OCI-LY7 (cell line): ENCODE data around the gene AKAP13. TPM values are rescaled to one million over a fixed set of nuclear protein-coding genes. Genes with fewer than 3 reads are reported as not detected.

Experiments used
- BruUV-seq: library from RNA; stranded (reverse); fragments of 400-500 nt; replicated peaks from 2 replicates; lab custom pipeline; 2021; lab: Mats Ljungman, UMichigan
- CTCF ChIA-PET: fragments of 300-600 bp; sonication (Branson Sonifier 250); formaldehyde crosslinking; loops from one replicate; lab custom pipeline; 2022; ENCODE audit warnings: antibody characterized with exemption; ENCODE audit not compliant: unreplicated experiment; lab: Charles Lee
- POLR2A ChIA-PET: fragments of 300-600 bp; sonication (Branson Sonifier 250); formaldehyde crosslinking; loops from one replicate; lab custom pipeline; 2022; ENCODE audit warnings: antibody characterized with exemption; lab: Charles Lee
- DNase-seq: peaks from one replicate; pipeline ENCODE4 v3.0.0-alpha.2; 2015; ENCODE audit warnings: low spot score
- H2AFZ ChIP-seq: fragments of 200-600 bp; sonication (generic), shearing (Covaris generic); 2 replicates; pipeline ENCODE4 v1.6.1; 2014; ENCODE audit warnings: mild to moderate bottlenecking, antibody characterized with exemption, low read length, moderate library complexity
- H3K27ac ChIP-seq: fragments of 200-600 bp; sonication (generic); 2 replicates; pipeline ENCODE4 v1.5.1; 2014; ENCODE audit warnings: mixed run types, low read depth, mild to moderate bottlenecking, moderate library complexity, low read length, inconsistent platforms; ENCODE audit not compliant: poor library complexity, severe bottlenecking
- H3K36me3 ChIP-seq: fragments of 200-600 bp; sonication (generic); 2 replicates; pipeline ENCODE4 v1.6.1; 2014; ENCODE audit warnings: mild to moderate bottlenecking, antibody characterized with exemption, low read length, moderate library complexity, mixed read lengths; ENCODE audit not compliant: insufficient read depth
- H3K4me1 ChIP-seq: fragments of 200-600 bp; sonication (generic); 2 replicates; pipeline ENCODE4 v1.5.1; 2014; ENCODE audit warnings: mild to moderate bottlenecking, low read length; ENCODE audit not compliant: insufficient read depth, poor library complexity, severe bottlenecking
- H3K4me2 ChIP-seq: fragments of 200-600 bp; sonication (generic); 2 replicates; pipeline ENCODE4 v1.6.1; 2014; ENCODE audit warnings: mild to moderate bottlenecking, low read length
- H3K4me3 ChIP-seq: fragments of 200-600 bp; sonication (generic); 2 replicates; pipeline ENCODE4 v1.5.1; 2014; ENCODE audit warnings: mild to moderate bottlenecking, low read depth, low read length; ENCODE audit not compliant: poor library complexity, severe bottlenecking
- H3K79me2 ChIP-seq: fragments of 200-600 bp; sonication (generic); 2 replicates; pipeline ENCODE4 v1.6.1; 2016; ENCODE audit warnings: low read depth, mild to moderate bottlenecking, low read length, moderate library complexity, mixed read lengths; ENCODE audit not compliant: insufficient read depth
- H3K9me2 ChIP-seq: fragments of 200-600 bp; sonication (generic); 2 replicates; pipeline ENCODE4 v1.6.1; 2016; ENCODE audit warnings: mild to moderate bottlenecking, low read length, mixed read lengths; ENCODE audit not compliant: insufficient read depth
- H3K9me3 ChIP-seq: fragments of 200-600 bp; sonication (generic); 2 replicates; pipeline ENCODE4 v1.6.1; 2014; ENCODE audit warnings: mild to moderate bottlenecking, mixed run types, low read length, mixed read lengths
- H4K20me1 ChIP-seq: fragments of 200-600 bp; sonication (generic); 2 replicates; pipeline ENCODE4 v1.6.1; 2014; ENCODE audit warnings: mild to moderate bottlenecking, antibody characterized with exemption, low read length, moderate library complexity, mixed read lengths; ENCODE audit not compliant: insufficient read depth
- EZH2phosphoT487 ChIP-seq: fragments of 200-600 bp; sonication (generic); IDR thresholded peaks from 2 replicates; pipeline ENCODE4 v1.6.1; 2018; ENCODE audit warnings: low read depth, borderline replicate concordance, mild to moderate bottlenecking, mixed run types, antibody characterized with exemption, low read length, moderate library complexity, mixed read lengths
- intact Hi-C: fragments of 100-400 bp; cut with micrococcal nuclease; formaldehyde crosslinking; loops from one replicate; pipeline ENCODE4 v1.10.0; 2022; ENCODE audit not compliant: unreplicated experiment
- total RNA-seq, 2 experiments: library from RNA; depleted of rRNA in 1 of 2; stranded (reverse); fragments of >200 nt in 1 of 2; shearing (Covaris generic) in 1 of 2; gene quantifications; 2 replicates each; pipeline ENCODE4 v1.2.3, GENCODE V29; 2014 to 2022
- TF ChIP-seq, protein P1 (sequence below): fragments of 200-600 bp; sonication (generic); conservative IDR thresholded peaks from 2 replicates; pipeline ENCODE4 v1.5.1; 2014; ENCODE audit warnings: mild to moderate bottlenecking, antibody characterized with exemption, low read length, moderate library complexity, mixed read lengths

Gene AKAP13
- total RNA-seq, 2 experiments from 2014 or later, result 140 to 250 TPM

DNA sequence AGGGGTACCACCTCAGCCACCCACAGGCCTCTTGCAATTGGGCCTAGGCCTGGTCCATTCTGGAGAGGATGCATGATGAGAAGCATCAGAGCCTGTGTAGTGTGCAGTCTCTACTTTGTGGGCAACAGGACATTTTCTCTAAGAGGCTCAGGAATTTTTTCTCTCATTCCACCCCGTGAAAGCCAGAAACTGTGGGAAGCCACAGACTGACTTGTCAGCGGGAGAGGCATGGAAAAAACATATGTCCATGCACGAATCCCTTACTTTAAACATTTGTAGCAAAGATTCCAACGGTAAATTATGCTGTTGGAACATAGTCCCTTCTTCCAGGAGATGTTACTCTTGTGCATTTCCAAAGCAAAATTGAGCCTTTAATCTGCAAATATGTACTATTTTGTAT, 217.8 kb downstream of the AKAP13 start:
- no peak overlapping the region for H3K4me2 ChIP-seq
- CTCF ChIA-PET, result no interaction called here
- POLR2A ChIA-PET, result interaction anchor here (0.9 kb wide), 1 partner anchor 8 kb away, joined by 4 read pairs; no protein-coding TSS in a partner anchor
- intact Hi-C loops, result no loop called here
- no peaks in the 10 kb centered on the region for H3K9me3 ChIP-seq
- H3K36me3 ChIP-seq, result peaks cover 71% of the 10 kb centered on the region
- H2AFZ ChIP-seq, result no peak overlapping the region
- no peak for DNase-seq
- TF ChIP-seq EZH2phosphoT487, result no peak
- TF ChIP-seq, protein P1, sequence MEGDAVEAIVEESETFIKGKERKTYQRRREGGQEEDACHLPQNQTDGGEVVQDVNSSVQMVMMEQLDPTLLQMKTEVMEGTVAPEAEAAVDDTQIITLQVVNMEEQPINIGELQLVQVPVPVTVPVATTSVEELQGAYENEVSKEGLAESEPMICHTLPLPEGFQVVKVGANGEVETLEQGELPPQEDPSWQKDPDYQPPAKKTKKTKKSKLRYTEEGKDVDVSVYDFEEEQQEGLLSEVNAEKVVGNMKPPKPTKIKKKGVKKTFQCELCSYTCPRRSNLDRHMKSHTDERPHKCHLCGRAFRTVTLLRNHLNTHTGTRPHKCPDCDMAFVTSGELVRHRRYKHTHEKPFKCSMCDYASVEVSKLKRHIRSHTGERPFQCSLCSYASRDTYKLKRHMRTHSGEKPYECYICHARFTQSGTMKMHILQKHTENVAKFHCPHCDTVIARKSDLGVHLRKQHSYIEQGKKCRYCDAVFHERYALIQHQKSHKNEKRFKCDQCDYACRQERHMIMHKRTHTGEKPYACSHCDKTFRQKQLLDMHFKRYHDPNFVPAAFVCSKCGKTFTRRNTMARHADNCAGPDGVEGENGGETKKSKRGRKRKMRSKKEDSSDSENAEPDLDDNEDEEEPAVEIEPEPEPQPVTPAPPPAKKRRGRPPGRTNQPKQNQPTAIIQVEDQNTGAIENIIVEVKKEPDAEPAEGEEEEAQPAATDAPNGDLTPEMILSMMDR, result no peak
- H3K9me2 ChIP-seq, result no peaks in the 10 kb centered on the region
- no peaks in the 10 kb centered on the region for H3K4me1 ChIP-seq
- no TSS peak for BruUV-seq
- no peaks in the 10 kb centered on the region; the same call in 1 of the 2 replicates for H3K79me2 ChIP-seq
- no peak overlapping the region for H3K4me3 ChIP-seq
- H3K27ac ChIP-seq, result no peak overlapping the region
- H4K20me1 ChIP-seq, result no peaks in the 10 kb centered on the region; the same call in 1 of the 2 replicates

DNA sequence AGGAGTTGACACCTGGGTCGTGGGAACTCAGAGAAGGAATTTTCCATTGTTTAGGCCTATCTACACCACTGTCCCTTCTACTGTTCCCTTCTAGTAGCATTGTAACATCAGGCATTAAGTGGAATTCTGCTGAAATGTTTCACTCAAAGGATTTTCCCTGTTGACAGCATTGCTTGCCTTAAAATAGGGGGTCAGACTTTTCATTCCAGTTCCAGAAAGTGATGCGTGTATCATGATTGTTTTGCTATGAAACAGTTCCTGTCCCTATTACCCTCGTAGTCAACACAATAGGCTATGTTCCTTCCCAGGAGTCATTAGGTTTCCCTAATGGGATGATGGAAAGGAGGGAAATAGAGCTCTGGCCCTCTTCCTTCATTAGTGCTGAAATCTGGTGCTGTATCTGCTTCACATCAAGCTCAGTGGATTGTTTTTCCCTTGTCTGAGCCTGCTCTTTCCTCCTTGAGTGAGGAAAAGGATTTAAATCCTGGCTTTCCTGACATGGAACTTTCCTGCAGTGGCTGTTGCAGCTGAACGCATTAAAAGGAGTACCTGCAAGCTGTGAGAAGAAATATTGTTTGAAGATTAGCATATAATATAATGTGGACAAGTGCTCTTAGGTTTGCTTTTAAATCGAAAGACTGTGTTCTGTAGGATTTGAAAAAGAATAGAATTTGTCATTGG, 218.5 kb downstream of the AKAP13 start:
- H3K4me1 ChIP-seq, result no peaks in the 10 kb centered on the region
- BruUV-seq, result no TSS peak
- H3K9me2 ChIP-seq, result no peaks in the 10 kb centered on the region
- intact Hi-C loops, result no loop called here
- H3K4me2 ChIP-seq, result no peak overlapping the region
- ChIA-PET CTCF (no interaction called here), POLR2A (interaction anchor here (0.9 kb wide), 1 partner anchor 9 kb away, joined by 4 read pairs; no protein-coding TSS in a partner anchor)
- TF ChIP-seq, protein P1, result no peak
- TF ChIP-seq EZH2phosphoT487, result no peak
- no peak for DNase-seq
- H3K9me3 ChIP-seq, result no peaks in the 10 kb centered on the region
- H3K27ac ChIP-seq, result no peak overlapping the region
- no peaks in the 10 kb centered on the region; the same call in 1 of the 2 replicates for H3K79me2 ChIP-seq
- no peak overlapping the region for H2AFZ ChIP-seq
- H3K36me3 ChIP-seq, result peaks cover 71% of the 10 kb centered on the region
- no peaks in the 10 kb centered on the region; the same call in 1 of the 2 replicates for H4K20me1 ChIP-seq
- no peak overlapping the region for H3K4me3 ChIP-seq

DNA sequence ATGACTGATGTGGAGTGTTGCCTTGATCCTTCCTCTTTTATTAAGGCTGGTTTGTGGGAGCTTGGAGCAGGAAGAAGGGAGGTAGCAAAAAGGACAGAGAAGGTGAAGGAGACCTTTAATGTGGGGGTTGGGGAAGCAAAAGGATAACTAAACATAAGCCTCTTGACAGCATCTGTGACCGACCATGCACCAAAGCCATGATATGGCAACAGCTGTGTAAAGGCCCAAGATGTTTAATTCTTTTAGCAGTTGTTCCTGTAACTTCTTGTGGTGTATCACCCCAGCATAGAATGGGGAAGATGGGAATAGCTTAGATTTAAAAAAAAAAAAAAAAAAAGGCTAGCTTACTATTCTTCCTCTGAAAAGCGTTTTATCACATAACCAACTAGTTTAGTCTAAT, 219.6 kb downstream of the AKAP13 start:
- ChIA-PET CTCF (no interaction called here), POLR2A (interaction anchor here (0.6 to 0.8 kb wide), 2 partner anchors 8 to 13 kb away, joined by 3 to 4 read pairs; no protein-coding TSS in a partner anchor)
- Histone ChIP-seq H3K4me2 (no peak overlapping the region), H3K4me1 (no peaks in the 10 kb centered on the region), H3K4me3 (no peak overlapping the region), H2AFZ (no peak overlapping the region), H4K20me1 (no peaks in the 10 kb centered on the region; the same call in 1 of the 2 replicates), H3K9me3 (no peaks in the 10 kb centered on the region), H3K27ac (no peak overlapping the region), H3K79me2 (no peaks in the 10 kb centered on the region), H3K9me2 (no peaks in the 10 kb centered on the region), H3K36me3 (peaks cover 68% of the 10 kb centered on the region)
- DNase-seq, result no peak
- intact Hi-C loops, result no loop called here
- BruUV-seq, result no TSS peak
- TF ChIP-seq, protein P1, result no peak
- no peak for TF ChIP-seq EZH2phosphoT487
